OCI-LY3 (cell line): Measurements from ENCODE around the gene DNAI7.
A peak's percentile ranks its signal among the peaks of the same experiment; 100 is the strongest.

ENCODE experiments used
- H2AFZ ChIP-seq: fragments of 200-600, 300-600 bp; shearing (Covaris generic); 2 replicates; pipeline ENCODE4 v1.6.0; 2014; ENCODE audit warnings: antibody characterized with exemption, low read depth, low read length
- H3K27ac ChIP-seq: fragments of 200-600, 300-600 bp; sonication (generic); 2 replicates; pipeline ENCODE4 v1.5.1; 2014; ENCODE audit warnings: mild to moderate bottlenecking, low read length, moderate library complexity, mixed read lengths
- H3K27me3 ChIP-seq: fragments of 200-600, 300-600 bp; sonication (generic); 2 replicates; pipeline ENCODE4 v1.6.1; 2014; ENCODE audit warnings: low read depth, low read length, mixed read lengths
- H3K36me3 ChIP-seq: fragments of 200-600, 300-600 bp; sonication (generic); replicated peaks from 2 replicates; pipeline ENCODE3; 2014; ENCODE audit warnings: low read depth, low read length, mixed read lengths
- H3K4me1 ChIP-seq: fragments of 300-600, 200-600 bp; sonication (generic); 2 replicates; pipeline ENCODE4 v1.6.1; 2014; ENCODE audit warnings: low read length, mixed read lengths
- H3K4me2 ChIP-seq: fragments of 200-600, 300-600 bp; sonication (generic); 2 replicates; pipeline ENCODE4 v1.6.1; 2014; ENCODE audit warnings: low read length, mixed read lengths
- H3K4me3 ChIP-seq: fragments of 300-600, 200-600 bp; sonication (generic); 2 replicates; pipeline ENCODE4 v1.5.1; 2014; ENCODE audit warnings: antibody characterized with exemption, mild to moderate bottlenecking, low read length, moderate library complexity
- H3K79me2 ChIP-seq: fragments of 300-600, 200-600 bp; shearing (Covaris generic); 2 replicates; pipeline ENCODE4 v1.6.1; 2014; ENCODE audit warnings: mild to moderate bottlenecking, low read length, mixed read lengths
- H3K9ac ChIP-seq: fragments of 300-600, 200-600 bp; shearing (Covaris generic); 2 replicates; pipeline ENCODE4 v1.6.0; 2014; ENCODE audit warnings: mild to moderate bottlenecking, low read length, moderate library complexity
- H3K9me3 ChIP-seq: fragments of 200-600, 300-600 bp; shearing (Covaris generic); 2 replicates; pipeline ENCODE4 v1.6.1; 2014; ENCODE audit warnings: low read length, mixed read lengths; ENCODE audit not compliant: insufficient read depth
- H4K20me1 ChIP-seq: fragments of 200-600, 300-600 bp; sonication (generic); 2 replicates; pipeline ENCODE4 v1.6.1; 2016; ENCODE audit warnings: low read length, mixed read lengths; ENCODE audit not compliant: insufficient read depth
- CTCF ChIP-seq: fragments of 200-600, 300-600 bp; sonication (generic); IDR thresholded peaks from 2 replicates; pipeline ENCODE4 v1.5.1; 2014; ENCODE audit warnings: antibody characterized with exemption, low read length, low read depth
- EZH2phosphoT487 ChIP-seq: fragments of 200-600 bp; shearing (Covaris generic); IDR thresholded peaks from 2 replicates; pipeline ENCODE4 v1.6.1; 2018; ENCODE audit warnings: antibody characterized with exemption, mixed run types, low read depth

The DNAI7 gene

DNA sequence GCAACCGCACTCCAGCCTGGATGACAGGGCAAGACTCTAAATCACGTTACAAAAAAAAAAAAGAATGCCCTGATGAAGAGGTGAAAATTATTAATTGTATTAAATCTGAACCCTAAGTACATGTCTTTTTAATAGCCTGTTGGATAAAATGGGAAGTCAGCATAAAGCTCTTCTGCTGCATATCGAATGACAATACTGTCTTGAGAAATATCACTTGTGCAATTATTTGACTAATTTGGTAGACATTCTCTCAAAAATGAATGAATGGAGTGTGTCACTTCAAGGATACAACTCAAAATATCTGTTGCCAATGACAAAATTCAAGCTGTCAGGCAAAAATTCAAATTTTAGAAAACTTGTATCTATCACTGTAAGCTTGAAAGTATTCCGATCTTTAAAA lies 38.9 kb downstream of the DNAI7 start:
- Histone ChIP-seq H3K36me3 (peaks cover 5% of the 10 kb centered on the region), H3K9me3 (no peaks in the 10 kb centered on the region; the same call in 1 of the 2 replicates), H3K79me2 (no peaks in the 10 kb centered on the region), H3K27me3 (no peaks in the 10 kb centered on the region), H3K9ac (no peak overlapping the region), H4K20me1 (no peaks in the 10 kb centered on the region), H3K27ac (peak overlapping the region; percentile 88), H3K4me3 (no peak overlapping the region), H3K4me1 (peaks cover 46% of the 10 kb centered on the region), H2AFZ (no peak overlapping the region), H3K4me2 (no peak overlapping the region)
- TF ChIP-seq EZH2phosphoT487 (no peak), CTCF (no peak)

GRCh38 chr12:25155022-25155576 lies 39.9 kb downstream of the DNAI7 start:
- Histone ChIP-seq H3K36me3 (peaks cover 5% of the 10 kb centered on the region), H4K20me1 (no peaks in the 10 kb centered on the region), H3K27ac (peak overlapping the region; percentile 88), H3K79me2 (no peaks in the 10 kb centered on the region), H3K27me3 (no peaks in the 10 kb centered on the region), H3K4me3 (peak overlapping the region; percentile 41), H3K9me3 (no peaks in the 10 kb centered on the region; the same call in 1 of the 2 replicates), H3K9ac (peak overlapping the region; percentile 51), H3K4me2 (peak overlapping the region; percentile 60), H3K4me1 (peaks cover 46% of the 10 kb centered on the region), H2AFZ (peak overlapping the region; percentile 62)
- TF ChIP-seq EZH2phosphoT487, result no peak
- peak; percentile 78 for TF ChIP-seq CTCF

- H3K27ac ChIP-seq, result no peak overlapping the region
- H3K9me3 ChIP-seq, result no peaks in the 10 kb centered on the region
- no peak overlapping the region for H2AFZ ChIP-seq
- H3K4me1 ChIP-seq, result peaks cover 32% of the 10 kb centered on the region
- H3K9ac ChIP-seq, result no peak overlapping the region
- H3K27me3 ChIP-seq, result no peaks in the 10 kb centered on the region
- H3K36me3 ChIP-seq, result no peaks in the 10 kb centered on the region
- H3K4me3 ChIP-seq, result no peak overlapping the region
- H4K20me1 ChIP-seq, result no peaks in the 10 kb centered on the region
- H3K4me2 ChIP-seq, result no peak overlapping the region
- H3K79me2 ChIP-seq, result no peaks in the 10 kb centered on the region
- TF ChIP-seq EZH2phosphoT487, result no peak
- no peak for TF ChIP-seq CTCF
These were observed 42.9 kb downstream of the DNAI7 start for GRCh38 chr12:25152055-25152454.

GRCh38 chr12:25151476-25151875 lies 43.5 kb downstream of the DNAI7 start:
- no peaks in the 10 kb centered on the region for H3K27me3 ChIP-seq
- H3K4me1 ChIP-seq, result peaks cover 26% of the 10 kb centered on the region
- H2AFZ ChIP-seq, result 0 out of 2 replicates have a peak overlapping the region, but pooled peaks have one; percentile 43
- no peak overlapping the region for H3K27ac ChIP-seq
- H3K79me2 ChIP-seq, result no peaks in the 10 kb centered on the region
- H4K20me1 ChIP-seq, result no peaks in the 10 kb centered on the region
- no peaks in the 10 kb centered on the region for H3K36me3 ChIP-seq
- no peak overlapping the region for H3K4me3 ChIP-seq
- H3K9ac ChIP-seq, result no peak overlapping the region
- H3K9me3 ChIP-seq, result no peaks in the 10 kb centered on the region
- TF ChIP-seq EZH2phosphoT487 (no peak), CTCF (no peak)
- no peak overlapping the region for H3K4me2 ChIP-seq
